K562 (cell line): ENCODE data around the gene EPB41L4A. TPM values are rescaled to one million over a fixed set of nuclear protein-coding genes. Genes with fewer than 3 reads are reported as not detected.

Source experiments
- ATAC-seq: fragments of 200-7000 bp; cut with Tn5 transposase; 3 replicates; pipeline ENCODE4 v1.9.1; 2020; ENCODE audit warnings: moderate library complexity
- BruUV-seq: library from RNA; stranded (reverse); fragments of 400-500 nt; replicated peaks from 2 replicates; lab custom pipeline; 2021; lab: Mats Ljungman, UMichigan
- CTCF ChIA-PET: fragments of 300-600 bp; formaldehyde crosslinking; extraction: SDS; loops from one replicate; lab custom pipeline; 2021; ENCODE audit warnings: low intra/inter-chr PET ratio; lab: Yijun Ruan, JAX
- POLR2A ChIA-PET: fragments of 300-600, 350-650 bp; sonication (Branson Sonifier 250); formaldehyde crosslinking; extraction: SDS; loops from one replicate; lab custom pipeline; 2021; ENCODE audit warnings: antibody characterized with exemption, inconsistent platforms; lab: Yijun Ruan, JAX
- DNase-seq, 4 experiments: peaks; one replicate each; pipeline versions ENCODE4 v3.0.0 to v3.0.0-alpha.2; 2011 to 2018; ENCODE audit warnings: low spot score in 3 of 4, mixed read lengths in 3 of 4; ENCODE audit errors: extremely low read depth in 1 of 4
- FAIRE-seq: peaks from 2 replicates; lab custom pipeline; 2011; peaks lifted over from hg19 to GRCh38; lab: Jason Lieb, UNC
- H2AFZ ChIP-seq: 2 replicates; pipeline ENCODE4 v1.6.0; 2011; ENCODE audit warnings: low read depth, low read length, control low read depth, inconsistent platforms
- H3K27ac ChIP-seq: fragments of 200-600 bp; 3 replicates; pipeline ENCODE4 v1.8.0; 2011; ENCODE audit warnings: low read depth, mild to moderate bottlenecking, control low read depth, inconsistent platforms, low read length, moderate library complexity, mixed read lengths; ENCODE audit errors: extremely low read depth
- H3K27me3 ChIP-seq, 2 experiments: fragments of 300-600 bp in 1 of 2; 2 replicates in 1 of 2; 3 replicates in 1 of 2; pipeline versions ENCODE4 v1.6.0 to v1.8.0; 2011; ENCODE audit warnings: inconsistent platforms in 2 of 2, low read length in 2 of 2, mild to moderate bottlenecking in 1 of 2, mixed read lengths in 1 of 2, moderate library complexity in 1 of 2; ENCODE audit not compliant: control insufficient read depth in 2 of 2, insufficient read depth in 2 of 2
- H3K36me3 ChIP-seq: fragments of 300-600 bp; 3 replicates; pipeline ENCODE4 v1.8.0; 2011; ENCODE audit warnings: mild to moderate bottlenecking, low read length, inconsistent platforms; ENCODE audit not compliant: control insufficient read depth, insufficient read depth
- H3K4me1 ChIP-seq, 2 experiments: fragments of 200-600 bp in 1 of 2; replicated peaks in 1 of 2; 2 replicates in 1 of 2; 3 replicates in 1 of 2; pipeline versions ENCODE4 v1.5.1 to v1.8.0; 2011; ENCODE audit warnings: inconsistent platforms in 2 of 2, low read length in 2 of 2, mild to moderate bottlenecking in 1 of 2, mixed read lengths in 1 of 2, moderate library complexity in 1 of 2; ENCODE audit not compliant: control insufficient read depth in 2 of 2, insufficient read depth in 2 of 2
- H3K4me2 ChIP-seq: 2 replicates; pipeline ENCODE4 v1.6.1; 2011; ENCODE audit warnings: low read length, control low read depth, inconsistent platforms, mixed read lengths; ENCODE audit not compliant: insufficient read depth
- H3K4me3 ChIP-seq: fragments of 200-600 bp; sonication (generic), shearing (Covaris generic); 2 replicates; pipeline ENCODE4 v1.5.1; 2016; ENCODE audit warnings: control low read depth, inconsistent platforms
- H3K79me2 ChIP-seq: fragments of 200-600 bp; 3 replicates; pipeline ENCODE4 v1.8.0; 2011; ENCODE audit warnings: low read length, inconsistent platforms; ENCODE audit not compliant: control insufficient read depth, insufficient read depth
- H3K9ac ChIP-seq, 2 experiments: 2 replicates each; pipeline versions ENCODE4 v1.6.0 to v1.6.1; 2011; ENCODE audit warnings: low read depth in 2 of 2, low read length in 2 of 2, control low read depth in 1 of 2, inconsistent platforms in 1 of 2, mild to moderate bottlenecking in 1 of 2, mixed read lengths in 1 of 2; ENCODE audit not compliant: insufficient read depth in 1 of 2
- H3K9me1 ChIP-seq: one replicate; pipeline ENCODE4 v1.6.0; 2011; ENCODE audit warnings: inconsistent platforms, mild to moderate bottlenecking, low read length, moderate library complexity; ENCODE audit not compliant: control insufficient read depth, insufficient read depth
- H3K9me3 ChIP-seq: replicated peaks from 2 replicates; pipeline ENCODE4 v1.5.1; 2011; ENCODE audit warnings: low read depth, low read length, inconsistent platforms; ENCODE audit not compliant: control insufficient read depth, insufficient read depth
- H4K20me1 ChIP-seq: replicated peaks from 2 replicates; pipeline ENCODE4 v1.6.1; 2011; ENCODE audit warnings: low read length, inconsistent platforms, mixed read lengths; ENCODE audit not compliant: control insufficient read depth, insufficient read depth
- CREB3L1 ChIP-seq: fragments of 450-650 bp; IDR thresholded peaks from 2 replicates; pipeline ENCODE4 v1.6.1; 2014; ENCODE audit warnings: low read depth, mild to moderate bottlenecking, moderate library complexity, borderline replicate concordance
- HIVEP1 ChIP-seq: fragments of 250-450 bp; sonication (Bioruptor Pico); IDR thresholded peaks from 2 replicates; pipeline ENCODE4 v1.4.0; 2020; ENCODE audit warnings: mild to moderate bottlenecking
- MGA ChIP-seq: fragments of 450-650 bp; IDR thresholded peaks from 2 replicates; pipeline ENCODE4 v1.6.1; 2016; ENCODE audit warnings: mild to moderate bottlenecking, moderate library complexity
- NFYB ChIP-seq: IDR thresholded peaks from 2 replicates; pipeline ENCODE4 v1.6.1; 2011; ENCODE audit warnings: mild to moderate bottlenecking, moderate library complexity; ENCODE audit not compliant: insufficient read length; ENCODE audit errors: extremely low read depth
- POLR2A ChIP-seq: fragments of 450-650 bp; conservative IDR thresholded peaks from 2 replicates; pipeline ENCODE4 v1.6.1; 2016
- RBM17 ChIP-seq: fragments of 200-400 bp; formaldehyde crosslinking; IDR thresholded peaks from 2 replicates; pipeline ENCODE4 v1.6.1; 2017; ENCODE audit warnings: low read depth, mild to moderate bottlenecking, low read length, borderline replicate concordance
- SPI1 ChIP-seq: IDR thresholded peaks from 2 replicates; pipeline ENCODE4 v1.6.1; 2011; ENCODE audit warnings: low read depth, low read length, control low read depth, borderline replicate concordance
- ZNF174 ChIP-seq: fragments of 250-450 bp; sonication (Bioruptor Pico); IDR thresholded peaks from 2 replicates; pipeline ENCODE4 v1.4.0; 2020; ENCODE audit warnings: mild to moderate bottlenecking
- WGBS: fragments of 100-300 bp; shearing (Covaris generic); methylation state at CpG from one replicate; pipeline ENCODE4 v1.1.6; 2016; ENCODE audit warnings: low coverage, mixed read lengths; ENCODE audit not compliant: insufficient coverage; ENCODE audit errors: missing lambda C conversion rate; 5-methylcytosine and 5-hydroxymethylcytosine counted together
- in situ Hi-C: fragments of 300-500 bp; cut with MboI; formaldehyde crosslinking; loops from 4 replicates; pipeline ENCODE4 v1.15.0; 2018; ENCODE audit warnings: inconsistent platforms, mixed read lengths
- intact Hi-C: fragments of 100-400 bp; cut with micrococcal nuclease; formaldehyde crosslinking; loops from 2 replicates; pipeline ENCODE4 v1.14.2; 2022
- polyA plus RNA-seq, 8 experiments: library from polyadenylated mRNA; depleted of rRNA in 4 of 8; stranded (reverse) in 5 of 8; unstranded in 3 of 8; fragments of >200 nt; fragmentation: Nextera tagmentation in 2 of 8; fragmentation: Illumina TruSeq in 1 of 8; extraction: Ambion mirVana in 2 of 8; extraction: Trizol in 1 of 8; gene quantifications; 2 replicates each; pipeline versions ENCODE4 v1.2.1 to v1.2.3, GENCODE V29; 2011 to 2014; ENCODE audit warnings: inconsistent platforms in 1 of 8, missing spikeins in 1 of 8
- total RNA-seq, 7 experiments: library from RNA; depleted of rRNA in 6 of 7; stranded (reverse); fragments of >200 nt in 6 of 7; fragmentation: Illumina TruSeq in 2 of 7; extraction: Trizol in 2 of 7; gene quantifications; 2 replicates each; pipeline versions ENCODE4 v1.2.1 to v1.2.3, GENCODE V29; 2011 to 2021; ENCODE audit warnings: low replicate concordance in 1 of 7
- TF ChIP-seq, protein P1 (sequence below): fragments of 450-650 bp; formaldehyde crosslinking; IDR thresholded peaks from 2 replicates; pipeline ENCODE4 v1.4.0; 2020; ENCODE audit warnings: mild to moderate bottlenecking, moderate library complexity

The EPB41L4A gene
- total and polyA plus RNA-seq, 9 of the 15 experiments (the other 6 are each of a cell fraction or from before 2014, with no cell fraction given) = 0.04 to 0.35 (median 0.12) TPM; not detected in 3

- Histone ChIP-seq H2AFZ (no peak overlapping the region), H3K4me2 (no peak overlapping the region), H3K36me3 (no peaks in the 10 kb centered on the region), H3K9me1 (no peaks in the 10 kb centered on the region), H3K9ac (no peak overlapping the region), H3K27ac (no peak overlapping the region), H3K27me3 (no peaks in the 10 kb centered on the region; a peak in 1 of 5 replicates), H3K9me3 (no peaks in the 10 kb centered on the region), H3K4me3 (no peak overlapping the region), H3K4me1 (no peaks in the 10 kb centered on the region), H4K20me1 (no peaks in the 10 kb centered on the region), H3K79me2 (no peaks in the 10 kb centered on the region)
- in situ Hi-C loops = no loop called here
- no TSS peak for BruUV-seq
- FAIRE-seq (no peak), DNase-seq (no peak), ATAC-seq (no peak)
- intact Hi-C loops = no loop called here
- WGBS = 0% methylated on average over 4 of the region's 4 CpGs
- POLR2A ChIA-PET = no interaction called here
- CTCF ChIA-PET = no interaction called here
- no peak for TF ChIP-seq ZNF174
- TF ChIP-seq SPI1 = no peak
- TF ChIP-seq RBM17 = no peak
- TF ChIP-seq, protein P1, sequence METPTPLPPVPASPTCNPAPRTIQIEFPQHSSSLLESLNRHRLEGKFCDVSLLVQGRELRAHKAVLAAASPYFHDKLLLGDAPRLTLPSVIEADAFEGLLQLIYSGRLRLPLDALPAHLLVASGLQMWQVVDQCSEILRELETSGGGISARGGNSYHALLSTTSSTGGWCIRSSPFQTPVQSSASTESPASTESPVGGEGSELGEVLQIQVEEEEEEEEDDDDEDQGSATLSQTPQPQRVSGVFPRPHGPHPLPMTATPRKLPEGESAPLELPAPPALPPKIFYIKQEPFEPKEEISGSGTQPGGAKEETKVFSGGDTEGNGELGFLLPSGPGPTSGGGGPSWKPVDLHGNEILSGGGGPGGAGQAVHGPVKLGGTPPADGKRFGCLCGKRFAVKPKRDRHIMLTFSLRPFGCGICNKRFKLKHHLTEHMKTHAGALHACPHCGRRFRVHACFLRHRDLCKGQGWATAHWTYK (CRISPR knock-in tag) = no peak
- no peak for TF ChIP-seq MGA
- no peak for TF ChIP-seq POLR2A
- TF ChIP-seq NFYB = no peak
- TF ChIP-seq CREB3L1 = no peak
- no peak for TF ChIP-seq HIVEP1 (CRISPR knock-in tag)
These were observed 151.8 kb downstream of the EPB41L4A start for GRCh38 chr5:112267231-112267630.
